ENCODE data around the gene BMI1. TPM values are rescaled to one million over a fixed set of nuclear protein-coding genes. Genes with fewer than 3 reads are reported as not detected.
A peak's percentile ranks its signal among the peaks of the same experiment; 100 is the strongest.

The BMI1 gene
- total and polyA plus RNA-seq, 7 experiments from 2014 or later, result 26.1 to 80.5 (median 47.8) TPM

GRCh38 chr10:22338931-22339330 is 18.0 kb downstream of the BMI1 start:
- DNase-seq, result no peak
- H3K4me1 Mint-ChIP-seq, result peaks cover under 1 to 48% (median 16%) of the 10 kb centered on the region in 7 donors
- peak overlapping the region in 2 of 10 donors; percentile 21 to 45 for H3K4me3 Mint-ChIP-seq
- intact Hi-C loops (cut with micrococcal nuclease), result loop anchor here in 1 of 2 donors (2.0 kb wide), 1 partner anchor 14 kb away; no protein-coding TSS in a partner anchor
- peaks cover 48 to 70% (median 64%) of the 10 kb centered on the region in 5 donors for H3K27me3 Mint-ChIP-seq
- Histone ChIP-seq H3K27me3 (ENCODE audit: control insufficient read depth in 2 of 2, insufficient read depth in 2 of 2, low read length in 2 of 2) (peaks cover 40 to 75% of the 10 kb centered on the region in 2 donors), H3K9me3 (ENCODE audit: control insufficient read depth in 2 of 3, low read length in 3 of 3) (no peaks in the 10 kb centered on the region), H3K27ac (ENCODE audit: low read depth, low read length) (no peak overlapping the region), H3K4me1 (ENCODE audit: control insufficient read depth in 2 of 2, insufficient read depth in 2 of 2, low read length in 2 of 2) (peaks cover 30 to 34% of the 10 kb centered on the region in 2 donors), H3K36me3 (ENCODE audit: control insufficient read depth in 2 of 3, insufficient read depth in 3 of 3, low read length in 3 of 3) (no peaks in the 10 kb centered on the region), H3K4me3 (ENCODE audit: low read length) (no peak overlapping the region)
- ATAC-seq, result no peak
- no peak overlapping the region for H3K27ac Mint-ChIP-seq
- H3K9me3 Mint-ChIP-seq, result peaks cover 0 to 48% (median 5%) of the 10 kb centered on the region in 11 donors
- CTCF ChIA-PET, result interaction anchor here (0.6 to 2.5 kb wide), 3 partner anchors 15 to 80 kb away, joined by 3 to 8 read pairs (median 4); partner anchors contain the start of gene COMMD3
- H3K36me3 Mint-ChIP-seq, result peaks cover 0 to 5% (median 0%) of the 10 kb centered on the region in 5 donors
- POLR2A ChIA-PET, result interaction anchor here (0.6 to 2.7 kb wide), 5 partner anchors 19 to 98 kb away, joined by 3 to 20 read pairs (median 5); no protein-coding TSS in a partner anchor

GRCh38 chr10:22339761-22340328 is 18.9 kb downstream of the BMI1 start:
- peaks cover 49 to 84% of the 10 kb centered on the region in 2 donors for H3K27me3 ChIP-seq (ENCODE audit: control insufficient read depth in 2 of 2, insufficient read depth in 2 of 2, low read length in 2 of 2)
- Mint-ChIP-seq H3K36me3 (peaks cover 0 to 5% (median 0%) of the 10 kb centered on the region in 5 donors), H3K4me3 (peak overlapping the region; percentile 80 to 89 (median 86)), H3K27ac (peak overlapping the region; percentile 56 to 93 (median 89)), H3K27me3 (peaks cover 57 to 79% (median 73%) of the 10 kb centered on the region in 5 donors), H3K4me1 (peaks cover 0 to 56% (median 19%) of the 10 kb centered on the region in 7 donors), H3K9me3 (peaks cover 0 to 58% (median 13%) of the 10 kb centered on the region in 11 donors)
- POLR2A ChIA-PET, result interaction anchor here (0.6 to 2.7 kb wide), 16 partner anchors 20 to 829 kb away, joined by 3 to 20 read pairs (median 4); partner anchors contain the start of gene DNAJC1
- peak overlapping the region; percentile 41 for H3K4me3 ChIP-seq (ENCODE audit: low read length)
- H3K9me3 ChIP-seq (ENCODE audit: control insufficient read depth in 2 of 3, low read length in 3 of 3), result peaks cover 0 to 2% (median 0%) of the 10 kb centered on the region in 3 experiments
- peaks cover 26 to 28% of the 10 kb centered on the region in 2 donors for H3K4me1 ChIP-seq (ENCODE audit: control insufficient read depth in 2 of 2, insufficient read depth in 2 of 2, low read length in 2 of 2)
- ATAC-seq (no peak), DNase-seq (no peak)
- intact Hi-C loops (cut with micrococcal nuclease), result loop anchor here (1.0 to 10.0 kb wide), 10 partner anchors 15 to 855 kb away; partner anchors contain the start of genes COMMD3 (in 1 of the 2), DNAJC1 (in 1 of the 2) and PTF1A (in 1 of the 2)
- no peaks in the 10 kb centered on the region for H3K36me3 ChIP-seq (ENCODE audit: control insufficient read depth in 2 of 3, insufficient read depth in 3 of 3, low read length in 3 of 3)
- no peak overlapping the region for H3K27ac ChIP-seq (ENCODE audit: low read depth, low read length)
- CTCF ChIA-PET, result interaction anchor here (1.3 to 2.5 kb wide), 2 partner anchors 16 to 24 kb away, joined by 4 to 8 read pairs; partner anchors contain the start of gene COMMD3

- Mint-ChIP-seq H3K4me1 (peaks cover 0 to 54% (median 18%) of the 10 kb centered on the region in 7 donors), H3K36me3 (peaks cover 0 to 5% (median 0%) of the 10 kb centered on the region in 5 donors), H3K27me3 (peaks cover 59 to 79% (median 74%) of the 10 kb centered on the region in 5 donors), H3K27ac (peak overlapping the region; percentile 56 to 93 (median 89)), H3K4me3 (peak overlapping the region; percentile 80 to 89 (median 86)), H3K9me3 (peaks cover 0 to 55% (median 14%) of the 10 kb centered on the region in 11 donors)
- H3K27me3 ChIP-seq (ENCODE audit: control insufficient read depth in 2 of 2, insufficient read depth in 2 of 2, low read length in 2 of 2), result peaks cover 51 to 91% of the 10 kb centered on the region in 2 donors
- peak in 8 of 9 donors; percentile 41 to 80 (median 58) for DNase-seq
- CTCF ChIA-PET, result interaction anchor here (1.3 to 2.5 kb wide), 2 partner anchors 17 to 24 kb away, joined by 4 to 8 read pairs; partner anchors contain the start of gene COMMD3
- intact Hi-C loops (cut with micrococcal nuclease), result loop anchor here (1.0 to 10.0 kb wide), 11 partner anchors 16 to 854 kb away; partner anchors contain the start of genes COMMD3 (in 1 of the 2), DNAJC1 (in 1 of the 2) and PTF1A (in 1 of the 2)
- peak; percentile 59 for ATAC-seq
- H3K9me3 ChIP-seq (ENCODE audit: control insufficient read depth in 2 of 3, low read length in 3 of 3), result peaks cover 0 to 4% (median 0%) of the 10 kb centered on the region in 3 experiments
- H3K36me3 ChIP-seq (ENCODE audit: control insufficient read depth in 2 of 3, insufficient read depth in 3 of 3, low read length in 3 of 3), result no peaks in the 10 kb centered on the region
- H3K4me1 ChIP-seq (ENCODE audit: control insufficient read depth in 2 of 2, insufficient read depth in 2 of 2, low read length in 2 of 2), result peaks cover 24 to 26% of the 10 kb centered on the region in 2 donors
- POLR2A ChIA-PET, result interaction anchor here (0.6 to 2.7 kb wide), 11 partner anchors 21 to 337 kb away, joined by 3 to 20 read pairs (median 5); partner anchors contain the start of genes COMMD3 and DNAJC1
- H3K27ac ChIP-seq (ENCODE audit: low read depth, low read length), result peak overlapping the region; percentile 20
- peak overlapping the region; percentile 41 for H3K4me3 ChIP-seq (ENCODE audit: low read length)
Measured at GRCh38 chr10:22340329-22341189, 19.7 kb downstream of the BMI1 start.

- Histone ChIP-seq H3K27me3 (ENCODE audit: control insufficient read depth in 2 of 2, insufficient read depth in 2 of 2, low read length in 2 of 2) (peaks cover 51 to 86% of the 10 kb centered on the region in 2 donors), H3K9me3 (ENCODE audit: control insufficient read depth in 2 of 3, low read length in 3 of 3) (peaks cover 0 to 4% (median 0%) of the 10 kb centered on the region in 3 experiments), H3K4me1 (ENCODE audit: control insufficient read depth in 2 of 2, insufficient read depth in 2 of 2, low read length in 2 of 2) (peaks cover 16 to 20% of the 10 kb centered on the region in 2 donors), H3K27ac (ENCODE audit: low read depth, low read length) (no peak overlapping the region), H3K4me3 (ENCODE audit: low read length) (peak overlapping the region; percentile 19), H3K36me3 (ENCODE audit: control insufficient read depth in 2 of 3, insufficient read depth in 3 of 3, low read length in 3 of 3) (no peaks in the 10 kb centered on the region)
- intact Hi-C loops (cut with micrococcal nuclease), result loop anchor here (1.0 to 10.0 kb wide), 7 partner anchors 17 to 853 kb away; partner anchors contain the start of gene PTF1A (in 1 of the 2)
- peaks cover 0 to 63% (median 18%) of the 10 kb centered on the region in 11 donors for H3K9me3 Mint-ChIP-seq
- H3K4me1 Mint-ChIP-seq, result peaks cover 0 to 54% (median 24%) of the 10 kb centered on the region in 7 donors
- DNase-seq (peak in 2 of 9 donors; percentile 28 to 51), ATAC-seq (peak; percentile 6)
- peaks cover 65 to 86% (median 81%) of the 10 kb centered on the region in 5 donors for H3K27me3 Mint-ChIP-seq
- peaks cover 0 to 11% (median 0%) of the 10 kb centered on the region in 5 donors for H3K36me3 Mint-ChIP-seq
- ChIA-PET POLR2A (interaction anchor here (1.1 to 3.3 kb wide), 6 partner anchors 22 to 112 kb away, joined by 3 to 20 read pairs (median 6); partner anchors contain the start of gene COMMD3), CTCF (interaction anchor here (0.6 kb wide), 2 partner anchors 107 to 644 kb away, joined by 3 read pairs; no protein-coding TSS in a partner anchor)
- H3K27ac Mint-ChIP-seq, result peak overlapping the region in 6 of 9 donors; percentile 34 to 86 (median 58)
- H3K4me3 Mint-ChIP-seq, result peak overlapping the region; percentile 34 to 80 (median 68)
Measured at GRCh38 chr10:22341190-22341925, 20.5 kb downstream of the BMI1 start.

GRCh38 chr10:22341926-22342196 is 21.0 kb downstream of the BMI1 start:
- Mint-ChIP-seq H3K4me1 (peaks cover 0 to 51% (median 23%) of the 10 kb centered on the region in 7 donors), H3K4me3 (peak overlapping the region in 5 of 10 donors; percentile 47 to 73 (median 69)), H3K27me3 (peaks cover 69 to 86% (median 85%) of the 10 kb centered on the region in 5 donors), H3K27ac (peak overlapping the region in 5 of 9 donors; percentile 34 to 86 (median 67)), H3K9me3 (peaks cover 0 to 65% (median 19%) of the 10 kb centered on the region in 11 donors), H3K36me3 (peaks cover 0 to 13% (median 0%) of the 10 kb centered on the region in 5 donors)
- ATAC-seq (no peak), DNase-seq (no peak)
- ChIA-PET POLR2A (interaction anchor here (1.5 to 3.3 kb wide), 2 partner anchors 25 to 88 kb away, joined by 6 to 11 read pairs; partner anchors contain the start of gene COMMD3), CTCF (interaction anchor here (0.6 kb wide), 2 partner anchors 108 to 643 kb away, joined by 3 read pairs; no protein-coding TSS in a partner anchor)
- H3K4me1 ChIP-seq (ENCODE audit: control insufficient read depth in 2 of 2, insufficient read depth in 2 of 2, low read length in 2 of 2), result peaks cover 11 to 15% of the 10 kb centered on the region in 2 donors
- H3K9me3 ChIP-seq (ENCODE audit: control insufficient read depth in 2 of 3, low read length in 3 of 3), result peaks cover 0 to 4% (median 0%) of the 10 kb centered on the region in 3 experiments
- peaks cover 51 to 81% of the 10 kb centered on the region in 2 donors for H3K27me3 ChIP-seq (ENCODE audit: control insufficient read depth in 2 of 2, insufficient read depth in 2 of 2, low read length in 2 of 2)
- no peak overlapping the region for H3K4me3 ChIP-seq (ENCODE audit: low read length)
- intact Hi-C loops (cut with micrococcal nuclease), result loop anchor here (1.0 to 10.0 kb wide), 7 partner anchors 17 to 853 kb away; partner anchors contain the start of gene PTF1A (in 1 of the 2)
- H3K36me3 ChIP-seq (ENCODE audit: control insufficient read depth in 2 of 3, insufficient read depth in 3 of 3, low read length in 3 of 3), result no peaks in the 10 kb centered on the region
- no peak overlapping the region for H3K27ac ChIP-seq (ENCODE audit: low read depth, low read length)

All from naive thymus-derived CD4-positive, alpha-beta T cell (primary cell).